Stimulated activated CD4-positive, alpha-beta T cell treated with anti-CD3 and anti-CD28 coated beads, TNF-alpha, amount 100 ng/mL, for 1 hour (primary cell): ENCODE measurements around the gene ACACA.
"Not testable (repeated sequence)": the region's sequence is repeated elsewhere in the genome, so short reads cannot be mapped to it uniquely, and the experiment has no call there.

Experiments used
- DNase-seq, 3 donors: peaks; one replicate each; pipeline ENCODE4 v3.0.0-alpha.2; 2020; ENCODE audit warnings: low read depth in 3 of 3, low spot score in 1 of 3

ACACA gene

GRCh38 chr17:37180376-37180775 is 226.3 kb downstream of the ACACA start:
- no peak for DNase-seq

- no peak for DNase-seq
Observed at GRCh38 chr17:37179893-37180292, 226.7 kb downstream of the ACACA start.

- no peak for DNase-seq
Observed at GRCh38 chr17:37177254-37177870, 229.3 kb downstream of the ACACA start.

- no peak for DNase-seq
Observed at GRCh38 chr17:37176723-37177122, 229.9 kb downstream of the ACACA start.

GRCh38 chr17:37174205-37174604 is 232.4 kb downstream of the ACACA start:
- no peak for DNase-seq

- DNase-seq, result no peak
Observed at GRCh38 chr17:37170881-37171425, 235.7 kb downstream of the ACACA start.

GRCh38 chr17:37168731-37169353 is 237.8 kb downstream of the ACACA start:
- no peak for DNase-seq

- DNase-seq, result no peak
Observed at GRCh38 chr17:37167756-37168155, 238.9 kb downstream of the ACACA start.

GRCh38 chr17:37164057-37164456 is 242.6 kb downstream of the ACACA start:
- no peak for DNase-seq

GRCh38 chr17:37162800-37163199 is 243.8 kb downstream of the ACACA start:
- no peak for DNase-seq

- DNase-seq, result no peak
Observed at GRCh38 chr17:37160944-37161343, 245.7 kb downstream of the ACACA start.

GRCh38 chr17:37158290-37158689 is 248.3 kb downstream of the ACACA start:
- no peak for DNase-seq

- no peak for DNase-seq
Observed at GRCh38 chr17:37148156-37148555, 258.5 kb downstream of the ACACA start.

- DNase-seq, result no peak
Observed at GRCh38 chr17:37147301-37147812, 259.3 kb downstream of the ACACA start.

GRCh38 chr17:37146086-37147064 is 260.3 kb downstream of the ACACA start:
- DNase-seq, result no peak

GRCh38 chr17:37144075-37144701 is 262.4 kb downstream of the ACACA start:
- DNase-seq, result no peak

GRCh38 chr17:37143558-37143957 is 263.1 kb downstream of the ACACA start:
- DNase-seq, result not testable (repeated sequence)

GRCh38 chr17:37142294-37142896 is 264.2 kb downstream of the ACACA start:
- DNase-seq, result no peak

- DNase-seq, result no peak
Observed at GRCh38 chr17:37138571-37139120, 268.0 kb downstream of the ACACA start.

GRCh38 chr17:37137906-37138514 is 268.6 kb downstream of the ACACA start:
- DNase-seq, result no peak
